Measurements from ENCODE around the gene PIK3CA.

The PIK3CA gene

GRCh38 chr3:179141890-179142289, 6.3 kb upstream of the PIK3CA start:
- TF ChIP-seq, protein P1, sequence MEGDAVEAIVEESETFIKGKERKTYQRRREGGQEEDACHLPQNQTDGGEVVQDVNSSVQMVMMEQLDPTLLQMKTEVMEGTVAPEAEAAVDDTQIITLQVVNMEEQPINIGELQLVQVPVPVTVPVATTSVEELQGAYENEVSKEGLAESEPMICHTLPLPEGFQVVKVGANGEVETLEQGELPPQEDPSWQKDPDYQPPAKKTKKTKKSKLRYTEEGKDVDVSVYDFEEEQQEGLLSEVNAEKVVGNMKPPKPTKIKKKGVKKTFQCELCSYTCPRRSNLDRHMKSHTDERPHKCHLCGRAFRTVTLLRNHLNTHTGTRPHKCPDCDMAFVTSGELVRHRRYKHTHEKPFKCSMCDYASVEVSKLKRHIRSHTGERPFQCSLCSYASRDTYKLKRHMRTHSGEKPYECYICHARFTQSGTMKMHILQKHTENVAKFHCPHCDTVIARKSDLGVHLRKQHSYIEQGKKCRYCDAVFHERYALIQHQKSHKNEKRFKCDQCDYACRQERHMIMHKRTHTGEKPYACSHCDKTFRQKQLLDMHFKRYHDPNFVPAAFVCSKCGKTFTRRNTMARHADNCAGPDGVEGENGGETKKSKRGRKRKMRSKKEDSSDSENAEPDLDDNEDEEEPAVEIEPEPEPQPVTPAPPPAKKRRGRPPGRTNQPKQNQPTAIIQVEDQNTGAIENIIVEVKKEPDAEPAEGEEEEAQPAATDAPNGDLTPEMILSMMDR (IDR thresholded peaks at IDR 0.05; ENCODE audit: low read depth, low read length): no peak
- Histone ChIP-seq H3K9me3 (ENCODE audit: severe bottlenecking) (no peaks in the 10 kb centered on the region), H3K4me3 (ENCODE audit: low read depth, low read length) (no peak overlapping the region), H3K36me3 (no peaks in the 10 kb centered on the region), H3K27ac (no peak overlapping the region), H3K27me3 (ENCODE audit: insufficient read depth, low read depth, severe bottlenecking) (no peaks in the 10 kb centered on the region)
- DNase-seq: no peak

- H3K4me3 ChIP-seq (ENCODE audit: low read depth, low read length): peak overlapping the region; percentile 67
- TF ChIP-seq, protein P1 (IDR thresholded peaks at IDR 0.05; ENCODE audit: low read depth, low read length): peak; percentile 52; the same call in 1 of the 2 replicates
- H3K27ac ChIP-seq: no peak overlapping the region
- peak; percentile 21 for DNase-seq
- H3K9me3 ChIP-seq (ENCODE audit: severe bottlenecking): no peaks in the 10 kb centered on the region
- H3K27me3 ChIP-seq (ENCODE audit: insufficient read depth, low read depth, severe bottlenecking): no peaks in the 10 kb centered on the region
- no peaks in the 10 kb centered on the region for H3K36me3 ChIP-seq
Observed at GRCh38 chr3:179146911-179147513, 1.1 kb upstream of the PIK3CA start.

- Histone ChIP-seq H3K4me3 (ENCODE audit: low read depth, low read length) (peak overlapping the region; percentile 67), H3K27me3 (ENCODE audit: insufficient read depth, low read depth, severe bottlenecking) (no peaks in the 10 kb centered on the region), H3K27ac (peak overlapping the region; percentile 85), H3K9me3 (ENCODE audit: severe bottlenecking) (no peaks in the 10 kb centered on the region), H3K36me3 (no peaks in the 10 kb centered on the region)
- peak; percentile 16 for DNase-seq
- TF ChIP-seq, protein P1 (IDR thresholded peaks at IDR 0.05; ENCODE audit: low read depth, low read length): no peak
Observed at GRCh38 chr3:179147514-179147872, 664 bp upstream of the PIK3CA start.

GRCh38 chr3:179148616-179149405, 654 bp downstream of the PIK3CA start:
- H3K36me3 ChIP-seq: no peaks in the 10 kb centered on the region
- no peaks in the 10 kb centered on the region for H3K9me3 ChIP-seq (ENCODE audit: severe bottlenecking)
- TF ChIP-seq, protein P1 (IDR thresholded peaks at IDR 0.05; ENCODE audit: low read depth, low read length): no peak
- H3K4me3 ChIP-seq (ENCODE audit: low read depth, low read length): peak overlapping the region; percentile 67
- H3K27me3 ChIP-seq (ENCODE audit: insufficient read depth, low read depth, severe bottlenecking): no peaks in the 10 kb centered on the region
- peak; percentile 39 for DNase-seq
- peak overlapping the region; percentile 85 for H3K27ac ChIP-seq

DNA sequence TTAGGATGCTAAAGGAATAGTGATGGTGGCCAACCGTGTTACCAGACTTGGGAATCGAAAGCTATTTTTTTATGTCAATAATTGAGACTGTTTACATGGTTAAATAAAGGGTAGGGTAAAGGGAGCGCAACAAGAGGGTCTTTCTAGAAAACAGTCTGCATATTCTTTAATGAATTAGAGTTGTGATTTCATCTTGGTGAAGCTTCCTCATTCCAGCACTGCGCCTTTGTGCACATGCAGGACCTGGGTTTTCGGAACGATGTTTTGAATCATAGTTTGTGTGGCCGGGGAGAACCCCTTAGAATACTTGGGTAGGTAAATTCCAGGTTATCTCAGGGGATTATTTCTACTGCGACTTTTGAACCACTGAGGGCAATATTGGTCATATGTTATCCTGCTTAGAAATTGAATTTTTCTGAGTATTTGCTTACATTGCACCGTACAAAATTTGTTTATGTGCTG, 1.3 kb downstream of the PIK3CA start:
- TF ChIP-seq, protein P1 (IDR thresholded peaks at IDR 0.05; ENCODE audit: low read depth, low read length): no peak
- H3K27me3 ChIP-seq (ENCODE audit: insufficient read depth, low read depth, severe bottlenecking): no peaks in the 10 kb centered on the region
- no peak for DNase-seq
- H3K4me3 ChIP-seq (ENCODE audit: low read depth, low read length): peak overlapping the region; percentile 67
- H3K36me3 ChIP-seq: no peaks in the 10 kb centered on the region
- no peaks in the 10 kb centered on the region for H3K9me3 ChIP-seq (ENCODE audit: severe bottlenecking)
- peak overlapping the region; percentile 85 for H3K27ac ChIP-seq

Data from WERI-Rb-1 (cell line).